Measurements from ENCODE around the gene EIF2B4. TPM values are rescaled to one million over a fixed set of nuclear protein-coding genes. Genes with fewer than 3 reads are reported as not detected.

EIF2B4 gene
- total RNA-seq, 1 donor from 2014 or later, result 46.7 TPM

DNA sequence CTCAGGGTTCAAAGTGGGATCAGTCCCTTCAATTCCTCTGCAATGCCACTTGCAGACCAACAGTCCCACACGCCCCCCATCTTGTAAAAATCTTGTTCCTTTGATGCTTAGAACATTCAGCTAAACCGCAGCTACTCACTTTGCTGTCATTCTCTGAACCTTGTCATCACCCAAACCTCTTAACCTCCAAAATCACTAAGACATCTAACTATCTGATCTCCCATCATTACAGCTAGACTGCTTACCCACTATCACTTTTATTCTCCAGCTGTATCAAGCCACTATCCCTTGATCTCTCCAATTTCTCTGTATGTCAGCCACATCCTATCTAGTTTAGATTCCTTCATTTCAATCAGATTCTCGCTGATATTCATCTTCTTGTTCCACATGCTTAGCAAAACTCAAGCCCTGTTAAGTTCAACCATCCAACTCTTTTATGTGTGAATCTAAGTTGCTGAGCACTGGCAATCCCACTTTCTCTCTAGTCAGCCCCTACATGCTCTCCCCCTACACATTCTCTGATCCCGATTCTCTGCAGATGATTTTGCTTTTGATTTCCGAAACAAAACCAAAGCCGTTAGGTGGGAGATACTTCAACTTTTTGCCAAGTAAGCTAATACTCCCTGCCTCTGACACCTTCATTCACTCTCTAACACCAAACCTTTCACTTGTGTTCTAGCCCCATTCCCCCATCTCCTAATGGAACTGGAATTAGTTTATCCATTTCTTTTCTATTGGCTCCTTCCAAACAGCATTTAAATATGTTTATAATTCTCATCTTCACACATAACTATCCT, 18.1 kb downstream of the EIF2B4 start:
- TF ChIP-seq, protein P1, sequence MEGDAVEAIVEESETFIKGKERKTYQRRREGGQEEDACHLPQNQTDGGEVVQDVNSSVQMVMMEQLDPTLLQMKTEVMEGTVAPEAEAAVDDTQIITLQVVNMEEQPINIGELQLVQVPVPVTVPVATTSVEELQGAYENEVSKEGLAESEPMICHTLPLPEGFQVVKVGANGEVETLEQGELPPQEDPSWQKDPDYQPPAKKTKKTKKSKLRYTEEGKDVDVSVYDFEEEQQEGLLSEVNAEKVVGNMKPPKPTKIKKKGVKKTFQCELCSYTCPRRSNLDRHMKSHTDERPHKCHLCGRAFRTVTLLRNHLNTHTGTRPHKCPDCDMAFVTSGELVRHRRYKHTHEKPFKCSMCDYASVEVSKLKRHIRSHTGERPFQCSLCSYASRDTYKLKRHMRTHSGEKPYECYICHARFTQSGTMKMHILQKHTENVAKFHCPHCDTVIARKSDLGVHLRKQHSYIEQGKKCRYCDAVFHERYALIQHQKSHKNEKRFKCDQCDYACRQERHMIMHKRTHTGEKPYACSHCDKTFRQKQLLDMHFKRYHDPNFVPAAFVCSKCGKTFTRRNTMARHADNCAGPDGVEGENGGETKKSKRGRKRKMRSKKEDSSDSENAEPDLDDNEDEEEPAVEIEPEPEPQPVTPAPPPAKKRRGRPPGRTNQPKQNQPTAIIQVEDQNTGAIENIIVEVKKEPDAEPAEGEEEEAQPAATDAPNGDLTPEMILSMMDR (IDR thresholded peaks at IDR 0.05; ENCODE audit: insufficient read depth, low read length, poor library complexity, severe bottlenecking), result no peak
- Histone ChIP-seq H3K27me3 (ENCODE audit: control insufficient read depth, insufficient read depth, low read length) (no peaks in the 10 kb centered on the region), H3K4me3 (ENCODE audit: low read depth, low read length) (no peak overlapping the region), H3K36me3 (ENCODE audit: control insufficient read depth, insufficient read depth, low read length) (no peaks in the 10 kb centered on the region)
- no peak for DNase-seq (ENCODE audit: low read depth)

DNA sequence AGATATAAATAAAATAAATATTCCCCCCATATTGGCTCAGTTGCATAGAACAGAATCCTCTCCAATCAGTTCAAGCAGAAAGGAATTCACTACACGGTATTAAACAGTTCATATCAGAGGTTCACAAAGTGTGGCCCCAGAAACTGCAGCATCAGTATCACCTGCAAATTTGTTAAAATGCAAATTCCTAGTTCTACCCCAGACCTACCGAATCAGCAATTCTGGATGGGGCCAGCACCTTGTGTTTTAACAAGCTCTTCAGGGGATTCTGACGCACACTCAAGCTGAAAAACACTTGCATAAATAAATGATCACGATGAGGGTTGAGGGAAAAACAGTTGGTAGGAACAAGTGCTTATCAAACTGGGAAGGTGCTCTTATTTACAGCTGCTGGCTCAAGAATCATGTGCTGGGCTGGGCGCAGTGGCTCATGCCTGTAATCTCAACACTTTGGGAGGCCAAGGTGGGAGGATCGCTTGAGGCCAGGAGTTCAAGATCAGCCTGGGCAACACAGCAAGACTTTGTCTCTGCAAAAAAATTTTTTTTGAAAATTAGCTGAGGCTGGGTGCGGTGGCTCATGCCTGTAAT, 19.9 kb downstream of the EIF2B4 start:
- TF ChIP-seq, protein P1 (IDR thresholded peaks at IDR 0.05; ENCODE audit: insufficient read depth, low read length, poor library complexity, severe bottlenecking), result no peak
- Histone ChIP-seq H3K27me3 (ENCODE audit: control insufficient read depth, insufficient read depth, low read length) (no peaks in the 10 kb centered on the region), H3K36me3 (ENCODE audit: control insufficient read depth, insufficient read depth, low read length) (no peaks in the 10 kb centered on the region), H3K4me3 (ENCODE audit: low read depth, low read length) (no peak overlapping the region)
- no peak for DNase-seq (ENCODE audit: low read depth)

DNA sequence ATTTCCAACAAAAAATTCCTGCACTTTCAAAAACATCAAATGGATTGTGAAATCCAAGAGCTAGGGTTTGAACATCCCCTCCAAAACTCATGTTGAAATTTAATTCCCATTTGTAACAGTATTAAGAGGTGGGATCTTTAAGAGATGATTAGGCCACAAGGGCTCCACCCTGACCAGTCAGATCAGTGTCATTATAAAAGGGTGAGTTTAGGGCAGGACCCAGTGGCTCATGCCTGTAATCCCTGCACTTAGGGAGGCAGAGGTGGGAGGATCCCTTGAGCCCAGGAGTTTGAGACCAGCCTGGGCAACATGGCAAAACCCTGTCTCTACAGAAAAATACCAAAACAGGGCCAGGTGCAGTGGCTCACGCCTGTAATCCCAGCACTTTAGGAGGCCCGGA, 22.5 kb downstream of the EIF2B4 start:
- H3K36me3 ChIP-seq (ENCODE audit: control insufficient read depth, insufficient read depth, low read length), result peaks cover 1% of the 10 kb centered on the region
- H3K27me3 ChIP-seq (ENCODE audit: control insufficient read depth, insufficient read depth, low read length), result no peaks in the 10 kb centered on the region
- H3K4me3 ChIP-seq (ENCODE audit: low read depth, low read length), result no peak overlapping the region
- no peak for DNase-seq (ENCODE audit: low read depth)
- TF ChIP-seq, protein P1 (IDR thresholded peaks at IDR 0.05; ENCODE audit: insufficient read depth, low read length, poor library complexity, severe bottlenecking), result no peak

DNA sequence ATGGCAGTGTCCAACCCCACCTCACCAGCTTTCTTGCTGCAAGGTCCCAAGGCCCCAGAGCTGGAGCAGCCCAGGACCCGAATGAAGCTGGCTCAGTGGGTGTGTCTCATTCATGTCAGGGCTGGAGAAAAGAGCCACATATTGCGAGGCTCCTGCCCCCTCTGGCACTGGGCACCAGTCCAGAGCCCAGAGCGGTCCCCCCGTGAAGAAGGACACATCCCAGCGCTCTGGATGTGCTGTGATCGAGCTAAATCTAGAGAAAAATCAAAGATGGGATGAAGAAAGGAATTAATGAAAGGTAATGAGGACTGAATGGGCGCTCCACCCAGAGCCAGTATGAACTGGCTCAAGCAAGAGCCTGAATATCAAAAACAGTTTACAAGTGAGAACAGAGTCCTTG, 34.0 kb downstream of the EIF2B4 start:
- H3K36me3 ChIP-seq (ENCODE audit: control insufficient read depth, insufficient read depth, low read length), result peaks cover 4% of the 10 kb centered on the region
- no peak overlapping the region for H3K4me3 ChIP-seq (ENCODE audit: low read depth, low read length)
- no peak for DNase-seq (ENCODE audit: low read depth)

DNA sequence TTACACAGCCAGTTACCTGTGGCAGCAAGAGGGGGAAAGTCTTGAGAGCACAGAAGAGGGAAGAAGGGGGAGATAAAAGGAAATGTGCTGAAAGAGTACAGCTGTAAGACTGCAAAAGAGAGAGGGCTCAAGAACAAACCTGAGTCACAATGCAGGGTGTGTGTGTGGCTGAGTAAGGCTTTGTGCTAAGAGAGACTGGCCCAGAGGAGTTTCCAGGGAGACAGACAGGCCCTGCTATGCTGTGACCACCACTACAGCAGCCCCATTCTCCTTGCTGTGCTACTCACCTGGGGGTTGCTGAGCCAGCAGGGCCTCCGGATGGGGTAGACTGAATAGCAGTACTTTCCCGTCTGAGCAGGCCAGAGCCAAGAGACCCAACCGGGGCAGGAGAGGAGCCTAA, 34.8 kb downstream of the EIF2B4 start:
- TF ChIP-seq, protein P1 (IDR thresholded peaks at IDR 0.05; ENCODE audit: insufficient read depth, low read length, poor library complexity, severe bottlenecking), result no peak
- Histone ChIP-seq H3K4me3 (ENCODE audit: low read depth, low read length) (no peak overlapping the region), H3K27me3 (ENCODE audit: control insufficient read depth, insufficient read depth, low read length) (no peaks in the 10 kb centered on the region), H3K36me3 (ENCODE audit: control insufficient read depth, insufficient read depth, low read length) (peaks cover 4% of the 10 kb centered on the region)
- DNase-seq (ENCODE audit: low read depth), result no peak

More for the DNA sequence above, 34.0 kb downstream of the EIF2B4 start:
- TF ChIP-seq, protein P1 (IDR thresholded peaks at IDR 0.05; ENCODE audit: insufficient read depth, low read length, poor library complexity, severe bottlenecking), result no peak
- no peaks in the 10 kb centered on the region for H3K27me3 ChIP-seq (ENCODE audit: control insufficient read depth, insufficient read depth, low read length)
